ENCODE measurements around the gene C12orf43.

DNA sequence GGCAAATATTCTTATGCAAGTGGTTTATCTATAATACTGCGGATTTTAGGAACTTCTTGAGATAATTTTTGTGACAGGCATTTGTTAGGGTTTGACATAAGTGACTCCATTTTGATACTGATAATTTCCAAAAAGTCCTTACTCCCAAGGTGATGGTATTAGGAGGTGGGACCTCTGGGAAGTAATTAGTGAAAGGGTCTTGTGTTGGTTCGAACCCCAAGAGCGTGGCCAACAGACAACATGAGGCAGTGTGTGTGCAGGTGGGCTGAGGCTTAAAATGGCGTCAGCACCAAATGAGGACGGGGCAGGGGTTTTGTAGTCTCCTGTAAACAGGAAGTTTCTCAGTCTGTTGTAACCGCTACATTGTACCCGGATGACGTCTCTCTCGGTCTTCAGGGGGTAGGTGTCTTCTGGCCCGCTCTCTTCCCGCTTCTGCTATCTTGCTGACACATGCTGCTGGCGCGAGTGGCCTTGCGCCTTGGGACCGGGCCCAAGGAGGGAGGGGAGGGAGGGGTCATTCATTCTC, 1.7 kb upstream of the C12orf43 start:
- TF ChIP-seq, protein P1, sequence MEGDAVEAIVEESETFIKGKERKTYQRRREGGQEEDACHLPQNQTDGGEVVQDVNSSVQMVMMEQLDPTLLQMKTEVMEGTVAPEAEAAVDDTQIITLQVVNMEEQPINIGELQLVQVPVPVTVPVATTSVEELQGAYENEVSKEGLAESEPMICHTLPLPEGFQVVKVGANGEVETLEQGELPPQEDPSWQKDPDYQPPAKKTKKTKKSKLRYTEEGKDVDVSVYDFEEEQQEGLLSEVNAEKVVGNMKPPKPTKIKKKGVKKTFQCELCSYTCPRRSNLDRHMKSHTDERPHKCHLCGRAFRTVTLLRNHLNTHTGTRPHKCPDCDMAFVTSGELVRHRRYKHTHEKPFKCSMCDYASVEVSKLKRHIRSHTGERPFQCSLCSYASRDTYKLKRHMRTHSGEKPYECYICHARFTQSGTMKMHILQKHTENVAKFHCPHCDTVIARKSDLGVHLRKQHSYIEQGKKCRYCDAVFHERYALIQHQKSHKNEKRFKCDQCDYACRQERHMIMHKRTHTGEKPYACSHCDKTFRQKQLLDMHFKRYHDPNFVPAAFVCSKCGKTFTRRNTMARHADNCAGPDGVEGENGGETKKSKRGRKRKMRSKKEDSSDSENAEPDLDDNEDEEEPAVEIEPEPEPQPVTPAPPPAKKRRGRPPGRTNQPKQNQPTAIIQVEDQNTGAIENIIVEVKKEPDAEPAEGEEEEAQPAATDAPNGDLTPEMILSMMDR (conservative IDR thresholded peaks at IDR 0.05 in 1 of 2, IDR thresholded peaks at IDR 0.05 in 1 of 2; ENCODE audit: extremely low read depth in 1 of 2, insufficient read depth in 1 of 2, low read depth in 1 of 2, low read length in 2 of 2): no peak
- TF ChIP-seq EZH2 (IDR thresholded peaks at IDR 0.05; ENCODE audit: borderline replicate concordance, low read length): no peak
